GM18909 (cell line): ENCODE data around the gene CERS2.
A peak's percentile ranks its signal among the peaks of the same experiment; 100 is the strongest.

Experiments used
- ATAC-seq: cut with Tn5 transposase; IDR thresholded peaks from one replicate; pipeline ENCODE4 v1.9.1; 2021; ENCODE audit warnings: mild to moderate bottlenecking; ENCODE audit not compliant: unreplicated experiment, poor library complexity

Gene CERS2

DNA sequence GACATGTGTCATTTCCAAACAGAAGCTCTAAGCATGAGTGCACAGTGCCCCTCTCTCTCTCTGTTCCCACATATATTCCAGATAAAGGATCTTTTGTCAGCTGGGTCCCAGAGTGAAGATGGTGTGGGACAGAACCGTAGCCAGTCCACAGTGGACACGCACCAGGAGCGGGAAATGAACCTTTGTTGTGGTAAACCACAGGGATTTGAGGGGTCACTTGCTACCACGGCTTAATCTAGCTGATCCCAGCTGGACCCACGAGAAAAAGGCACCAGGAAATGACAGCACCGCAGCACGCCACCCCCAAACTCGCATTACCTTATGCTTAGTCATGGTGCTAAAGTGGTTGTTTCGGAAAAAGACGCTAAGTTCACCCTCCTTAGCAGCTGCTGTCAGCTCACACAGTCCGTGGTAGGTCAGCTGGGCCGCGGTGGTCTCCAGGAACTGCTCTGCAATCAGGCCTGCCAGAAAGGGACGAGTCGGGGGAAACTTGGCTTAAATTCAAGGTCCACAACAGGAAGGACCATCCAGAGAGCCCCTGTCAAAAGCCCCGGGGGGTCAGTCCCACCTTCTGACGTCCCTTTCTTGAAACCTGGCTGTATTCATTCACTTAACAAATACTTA, 24.5 kb upstream of the CERS2 start:
- ATAC-seq: no peak

DNA sequence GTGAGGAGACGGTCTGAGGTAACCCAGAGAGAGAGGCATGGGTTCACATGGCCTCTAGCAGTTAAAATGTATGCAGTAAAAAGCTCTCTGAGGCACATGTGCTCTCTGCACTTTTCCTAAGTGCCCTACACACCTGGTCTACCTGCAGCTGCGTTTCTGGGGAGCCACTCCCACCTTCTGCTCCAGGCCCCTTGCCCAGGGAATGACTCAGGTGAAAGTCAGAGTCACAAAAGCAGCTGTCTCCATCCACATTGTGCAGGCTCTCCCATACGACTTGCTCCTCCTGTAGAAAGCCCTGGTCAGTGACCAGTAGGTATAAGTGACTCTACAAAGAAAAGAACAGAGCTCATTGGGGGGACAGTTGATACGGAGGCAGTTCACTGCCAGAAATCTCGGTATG, 23.3 kb upstream of the CERS2 start:
- ATAC-seq: no peak

GRCh38 chr1:150997126-150997872, 22.7 kb upstream of the CERS2 start:
- no peak for ATAC-seq

- ATAC-seq: no peak
Observed at GRCh38 chr1:150995896-150996295, 21.3 kb upstream of the CERS2 start.

GRCh38 chr1:150995460-150995859, 20.8 kb upstream of the CERS2 start:
- no peak for ATAC-seq

DNA sequence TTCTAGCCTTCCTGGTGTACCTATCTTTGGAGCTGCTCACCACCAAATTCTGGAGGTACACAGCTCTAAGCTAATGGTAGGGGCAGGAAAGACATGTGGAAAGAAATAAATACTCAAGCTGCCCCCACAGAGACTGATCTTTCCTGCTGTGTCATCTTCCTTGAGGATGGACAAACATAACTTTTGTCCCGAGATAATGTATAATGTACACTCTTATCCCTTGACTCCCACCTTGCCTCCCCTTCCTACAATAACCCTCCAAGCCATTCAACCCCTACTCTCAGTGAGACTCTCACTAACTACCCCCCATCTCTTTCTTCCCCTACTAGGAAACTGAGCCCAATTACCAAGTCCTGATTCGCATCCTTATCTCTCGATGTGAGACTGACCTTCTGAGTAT, 19.6 kb upstream of the CERS2 start:
- no peak for ATAC-seq

- ATAC-seq: no peak
Observed at GRCh38 chr1:150992626-150993025, 18.0 kb upstream of the CERS2 start.

DNA sequence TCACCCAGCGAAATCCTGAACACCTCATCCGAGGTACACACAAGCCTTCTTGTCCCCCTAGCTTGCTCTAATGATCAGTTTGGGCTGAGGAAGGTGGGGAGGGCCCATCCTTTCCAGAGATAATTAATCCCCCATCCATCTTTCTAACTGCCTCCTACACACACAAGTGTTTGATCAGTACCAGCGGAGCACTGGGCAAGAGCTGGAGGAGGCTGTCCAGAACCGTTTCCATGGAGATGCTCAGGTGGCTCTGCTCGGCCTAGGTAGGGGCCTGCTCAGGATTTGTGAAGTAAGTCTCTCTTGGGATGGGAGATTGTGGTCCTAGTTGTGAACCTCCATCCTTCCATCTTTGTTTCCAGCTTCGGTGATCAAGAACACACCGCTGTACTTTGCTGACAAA, 13.3 kb upstream of the CERS2 start:
- ATAC-seq: no peak

- no peak for ATAC-seq
Observed at GRCh38 chr1:150985179-150985825, 10.7 kb upstream of the CERS2 start.

DNA sequence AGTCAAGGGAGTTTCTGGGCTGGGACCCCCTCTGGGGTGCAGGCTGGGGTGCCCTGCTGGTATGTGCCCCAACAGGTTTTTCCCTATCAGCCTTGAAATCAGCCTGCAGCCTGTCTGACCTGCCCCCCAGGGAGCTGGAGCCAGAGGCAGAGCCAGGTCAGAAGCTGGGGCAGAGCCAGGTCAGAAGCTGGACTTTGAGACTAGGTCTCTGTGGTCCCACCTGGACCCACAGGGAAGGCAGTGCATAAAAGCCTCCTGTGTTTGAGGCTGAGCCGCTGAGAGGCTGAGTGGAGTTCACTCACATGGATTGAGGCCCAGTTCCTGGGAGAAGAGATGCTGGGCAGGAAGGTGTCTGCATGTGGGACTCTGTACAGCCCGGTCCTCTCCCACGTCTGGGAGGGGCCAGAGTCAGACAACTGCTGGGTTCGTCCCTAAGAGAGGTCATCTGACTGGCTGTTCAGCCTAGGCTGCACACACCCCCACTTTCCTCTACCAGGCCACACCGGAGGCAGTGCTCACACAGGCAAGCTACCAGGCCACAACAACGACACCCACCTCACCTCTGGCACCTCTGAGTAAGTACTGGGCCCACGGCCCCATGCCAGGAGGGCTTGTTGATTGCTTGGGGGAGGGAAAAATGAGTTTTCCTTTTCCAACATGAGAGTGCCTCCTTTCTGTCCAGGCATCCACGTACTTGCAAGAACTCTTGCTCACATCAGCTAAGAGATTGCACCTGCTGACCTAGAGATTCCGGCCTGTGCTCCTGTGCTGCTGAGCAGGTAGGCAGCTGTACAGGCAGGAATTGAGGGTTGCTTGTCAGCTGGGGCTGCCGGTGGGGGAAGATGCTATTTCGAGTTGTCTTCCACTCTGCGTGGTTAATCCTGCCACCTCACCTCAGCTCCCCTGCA, 7.4 kb upstream of the CERS2 start, which contains the start of gene ANXA9:
Gene ANXA9 (plus strand): TSS at position 488 of the 908 bp plus-strand sequence. CDS start 814 bp downstream, outside the sequence.
- ATAC-seq: no peak

GRCh38 chr1:150981177-150981804, 6.7 kb upstream of the CERS2 start:
- ATAC-seq: no peak

DNA sequence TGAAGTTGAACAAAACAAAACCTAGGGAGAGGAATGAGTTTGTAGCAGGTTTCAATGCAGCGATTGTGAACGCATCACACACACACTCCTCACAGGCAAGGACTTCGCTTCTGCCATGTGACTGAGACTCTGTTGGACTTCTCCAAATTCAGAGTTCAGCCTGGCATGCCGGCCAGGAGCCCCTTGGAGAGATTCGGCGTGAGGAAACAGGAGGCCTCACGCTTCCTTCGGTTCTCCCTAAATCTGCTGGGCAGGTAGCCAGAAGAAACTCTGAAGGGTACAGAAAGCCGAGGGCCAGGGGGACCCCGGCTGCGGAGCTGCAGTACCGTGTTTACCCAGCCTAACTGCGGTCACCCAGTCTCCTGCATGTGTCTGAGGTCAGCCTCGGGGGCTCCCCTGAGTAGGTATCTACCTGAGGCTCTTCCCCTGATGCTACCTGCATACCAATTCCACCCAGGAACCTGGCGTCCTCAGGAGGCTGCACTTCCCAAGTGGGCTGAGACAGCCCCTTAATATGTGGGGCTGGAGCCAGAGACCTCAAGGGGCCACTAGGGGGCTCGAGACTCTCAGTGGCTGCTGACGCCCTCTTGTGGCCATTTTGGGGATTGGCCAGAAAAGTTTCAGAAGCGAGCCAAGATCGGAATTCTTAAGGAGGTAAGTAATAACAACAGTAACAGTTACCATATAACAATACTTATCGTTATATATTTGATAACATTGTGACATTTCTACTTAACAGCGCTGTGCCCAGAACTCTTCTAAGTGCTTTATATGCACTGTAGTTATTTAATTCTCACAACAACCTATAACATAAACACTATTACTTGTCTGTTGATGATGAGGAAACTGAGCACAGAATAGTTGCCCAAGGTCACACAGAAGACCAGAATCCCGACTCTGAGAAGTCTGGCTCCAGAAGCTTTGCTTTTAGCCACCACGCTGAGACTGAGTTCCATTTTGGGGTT, 4.7 kb upstream of the CERS2 start:
- peak; percentile 42 for ATAC-seq

GRCh38 chr1:150976879-150977694, 2.5 kb upstream of the CERS2 start:
- no peak for ATAC-seq

DNA sequence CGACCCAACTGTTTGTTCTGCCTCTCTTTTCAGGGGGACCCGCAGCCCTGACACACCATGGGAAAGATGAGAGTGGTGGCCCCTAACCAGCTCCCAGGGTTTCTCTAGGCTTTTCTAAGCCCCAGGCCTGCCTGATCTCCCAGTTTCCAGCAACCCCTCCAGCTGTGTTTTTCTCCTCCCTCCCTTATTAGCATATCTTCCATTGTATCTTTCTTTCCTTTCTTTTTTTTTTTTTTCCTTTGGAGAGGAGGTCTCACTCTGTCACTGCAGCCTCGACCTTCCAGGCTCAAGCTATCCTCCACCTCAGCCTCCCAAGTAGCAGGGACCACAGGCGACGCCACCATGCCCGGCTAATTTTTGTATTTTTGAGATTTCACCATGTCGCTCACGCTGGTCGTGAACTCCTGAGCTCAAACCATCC, 1.8 kb upstream of the CERS2 start:
- ATAC-seq: no peak

GRCh38 chr1:150973836-150974579, 627 bp downstream of the CERS2 start:
- ATAC-seq: peak; percentile 42

DNA sequence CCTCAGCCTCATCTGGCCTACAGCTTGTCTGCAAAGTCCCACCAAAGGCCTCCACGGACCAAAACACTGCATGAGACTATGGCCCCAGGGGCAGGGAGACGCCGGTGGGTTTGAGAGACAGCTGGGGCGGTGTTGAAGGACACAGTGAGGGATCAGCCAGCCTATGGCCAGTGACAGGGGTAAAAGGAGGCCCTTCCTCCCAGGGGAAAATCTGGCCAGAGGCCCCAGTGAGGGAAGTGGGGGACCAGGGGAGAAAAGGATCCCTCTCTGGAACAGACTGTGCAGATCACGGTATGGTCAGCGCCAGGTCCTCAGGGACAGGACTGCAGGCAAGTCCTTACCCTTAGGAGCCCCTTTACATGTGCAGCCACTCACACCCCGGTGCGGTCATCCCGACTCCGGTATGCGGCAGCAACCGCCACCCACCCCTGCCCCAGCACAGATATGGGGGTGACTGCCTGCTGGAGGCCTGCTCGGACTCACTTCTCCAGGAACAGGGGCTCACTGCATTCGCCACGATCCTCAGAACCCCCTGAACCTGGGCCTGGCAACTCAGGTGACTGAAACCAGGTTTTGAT, 1.3 kb downstream of the CERS2 start:
- ATAC-seq: no peak

GRCh38 chr1:150972417-150972940, 2.2 kb downstream of the CERS2 start:
- no peak for ATAC-seq
